ENCODE data around the gene HEATR5A. TPM values are rescaled to one million over a fixed set of nuclear protein-coding genes. Genes with fewer than 3 reads are reported as not detected.

HEATR5A gene
- total and polyA plus RNA-seq, 2 of the 13 experiments (the other 11 are each of a cell fraction or from before 2014, with no cell fraction given): 36.4 to 105 TPM

- TF ChIP-seq ZNF607 (CRISPR knock-in tag; IDR thresholded peaks at IDR 0.05; ENCODE audit: borderline replicate concordance) (0 out of 2 replicates have a peak, but pooled peaks have one; percentile 32), SP140L (CRISPR knock-in tag; IDR thresholded peaks at IDR 0.05; ENCODE audit: borderline replicate concordance) (no peak), ZNF550 (CRISPR knock-in tag; IDR thresholded peaks at IDR 0.05; ENCODE audit: borderline replicate concordance) (no peak), ZUFSP (CRISPR knock-in tag; IDR thresholded peaks at IDR 0.05; ENCODE audit: borderline replicate concordance) (no peak), BORCS8-MEF2B (CRISPR knock-in tag; IDR thresholded peaks at IDR 0.05) (no peak), HOXA9 (CRISPR knock-in tag; IDR thresholded peaks at IDR 0.05; ENCODE audit: borderline replicate concordance) (no peak), ZNF282 (IDR thresholded peaks at IDR 0.05; ENCODE audit: partially characterized antibody) (no peak), ZFYVE20 (CRISPR knock-in tag; IDR thresholded peaks at IDR 0.05; ENCODE audit: borderline replicate concordance, low read depth) (no peak), SOX5 (CRISPR knock-in tag; IDR thresholded peaks at IDR 0.05; ENCODE audit: borderline replicate concordance) (no peak; the same call in 1 of the 2 replicates), ZIK1 (CRISPR knock-in tag; IDR thresholded peaks at IDR 0.05; ENCODE audit: borderline replicate concordance, low read depth) (no peak), ARID5B (CRISPR knock-in tag; IDR thresholded peaks at IDR 0.05) (no peak), ZNF276 (CRISPR knock-in tag; IDR thresholded peaks at IDR 0.05; ENCODE audit: low read depth) (no peak), FOXO4 (CRISPR knock-in tag; conservative IDR thresholded peaks at IDR 0.05) (no peak), BRD4 (CRISPR knock-in tag; IDR thresholded peaks at IDR 0.05) (no peak), GATAD2A (CRISPR knock-in tag; IDR thresholded peaks at IDR 0.05) (no peak), MIER2 (CRISPR knock-in tag; IDR thresholded peaks at IDR 0.05) (0 out of 2 replicates have a peak, but pooled peaks have one; percentile 5), XRCC5 (optimal IDR thresholded peaks at IDR 0.05; ENCODE audit: low read length) (no peak), ZC3H4 (CRISPR knock-in tag; IDR thresholded peaks at IDR 0.05; ENCODE audit: borderline replicate concordance) (peak; percentile 90; the same call in 1 of the 2 replicates), IRF1 (CRISPR knock-in tag; IDR thresholded peaks at IDR 0.05; ENCODE audit: low read depth) (no peak)
Observed at GRCh38 chr14:31421200-31421599, 850 bp upstream of the HEATR5A start (continued).
